VCaP (cell line): ENCODE results near the gene NRL.
A peak's percentile ranks its signal among the peaks of the same experiment; 100 is the strongest.

Experiments used
- H3K27ac ChIP-seq: fragments of 450-650 bp; 2 replicates; pipeline ENCODE4 v1.5.1; 2017
- CTCF ChIP-seq: fragments of 450-650 bp; conservative IDR thresholded peaks from 2 replicates; pipeline ENCODE4 v1.5.1; 2017; ENCODE audit warnings: mild to moderate bottlenecking, moderate library complexity

NRL gene

DNA sequence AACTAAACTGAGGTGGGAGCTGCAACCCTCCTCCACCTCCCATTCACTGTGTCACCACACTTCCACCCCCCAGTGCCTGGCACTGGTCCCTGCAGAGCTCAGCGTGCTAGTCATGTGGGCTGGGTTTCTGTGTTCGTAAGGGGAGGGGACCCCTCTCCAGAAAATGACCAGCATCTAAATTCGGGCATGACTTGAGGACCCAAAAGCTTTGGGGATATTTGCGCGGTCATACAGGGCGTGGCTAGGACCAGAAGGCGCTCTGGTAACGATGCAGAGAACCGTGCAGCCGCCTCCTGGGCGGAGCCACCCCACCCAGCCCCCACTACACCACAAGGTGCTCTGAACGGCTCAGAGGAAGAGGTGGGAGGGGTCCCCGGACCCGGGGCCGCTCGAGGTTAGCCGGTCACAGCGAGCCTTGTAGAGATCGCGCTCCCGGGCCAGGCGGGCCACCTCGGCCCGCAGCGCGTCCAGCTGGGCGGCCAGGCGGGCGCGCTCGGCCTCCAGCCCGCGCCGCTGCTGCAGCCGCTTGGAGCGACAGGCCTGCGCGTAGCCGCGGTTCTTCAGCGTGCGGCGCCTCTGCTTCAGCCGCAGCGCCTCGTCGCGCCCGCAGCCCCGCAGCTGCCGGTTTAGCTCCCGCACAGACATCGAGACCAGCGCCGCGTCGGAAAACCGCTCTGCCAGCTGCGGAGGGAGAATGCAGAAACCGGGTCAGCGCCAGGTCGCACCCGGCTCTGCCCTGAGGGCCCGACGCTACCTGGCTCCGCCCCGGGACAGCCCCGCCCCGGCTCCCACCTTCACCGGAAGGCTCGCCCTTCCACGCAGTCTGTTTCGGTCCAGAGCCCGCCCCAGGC lies 33.6 kb downstream of the NRL start:
- no peak for TF ChIP-seq CTCF
- H3K27ac ChIP-seq, result peak overlapping the region; percentile 85

- H3K27ac ChIP-seq, result peak overlapping the region; percentile 85; the same call in 1 of the 2 replicates
These were observed 34.6 kb downstream of the NRL start for GRCh38 chr14:24080142-24080530.

GRCh38 chr14:24079491-24080141 lies 35.1 kb downstream of the NRL start:
- no peak for TF ChIP-seq CTCF
- no peak overlapping the region for H3K27ac ChIP-seq

More at GRCh38 chr14:24080142-24080530, 34.6 kb downstream of the NRL start:
- TF ChIP-seq CTCF, result no peak

- no peak overlapping the region for H3K27ac ChIP-seq
- TF ChIP-seq CTCF, result no peak
These were observed 36.6 kb downstream of the NRL start for GRCh38 chr14:24078146-24078545.

DNA sequence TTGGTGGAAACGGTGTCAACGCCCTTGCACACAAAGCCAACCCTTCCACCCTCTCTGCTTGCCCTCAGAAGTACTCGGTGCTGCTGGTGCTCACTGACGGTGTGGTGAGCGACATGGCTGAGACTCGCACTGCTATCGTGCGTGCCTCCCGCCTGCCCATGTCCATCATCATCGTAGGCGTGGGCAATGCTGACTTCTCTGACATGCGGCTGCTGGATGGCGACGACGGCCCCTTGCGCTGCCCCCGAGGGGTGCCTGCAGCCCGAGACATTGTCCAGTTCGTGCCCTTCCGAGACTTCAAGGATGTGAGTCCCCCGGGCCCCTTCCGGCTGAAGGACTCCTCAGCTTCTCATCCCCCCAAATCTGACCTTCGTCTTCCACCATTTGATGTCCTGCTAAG lies 37.7 kb downstream of the NRL start:
- no peak overlapping the region for H3K27ac ChIP-seq
- TF ChIP-seq CTCF, result no peak

DNA sequence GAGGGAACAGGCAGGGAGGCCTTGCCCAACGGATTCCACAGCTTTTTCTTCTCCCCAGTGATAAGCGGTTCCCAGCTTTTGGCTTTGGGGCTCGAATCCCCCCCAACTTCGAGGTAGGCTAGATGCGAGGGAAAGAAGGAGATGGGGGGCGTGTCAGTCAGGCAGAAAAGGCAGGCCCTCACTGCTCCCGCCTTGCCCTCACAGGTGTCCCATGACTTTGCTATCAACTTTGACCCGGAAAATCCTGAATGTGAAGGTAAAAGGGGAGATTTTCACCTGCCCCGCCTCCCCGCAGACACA lies 38.5 kb downstream of the NRL start:
- no peak for TF ChIP-seq CTCF
- H3K27ac ChIP-seq, result no peak overlapping the region

- TF ChIP-seq CTCF, result no peak
- no peak overlapping the region for H3K27ac ChIP-seq
These were observed 39.1 kb downstream of the NRL start for GRCh38 chr14:24075485-24076301.
